A673 (cell line): Measurements from ENCODE around the gene IL22RA1. TPM values are rescaled to one million over a fixed set of nuclear protein-coding genes. Genes with fewer than 3 reads are reported as not detected.

Source experiments
- BruUV-seq: library from RNA; stranded (reverse); fragments of 400-500 nt; replicated peaks from 2 replicates; lab custom pipeline; 2021; lab: Mats Ljungman, UMichigan
- CTCF ChIA-PET: fragments of 300-600 bp; sonication (Branson Sonifier 250); formaldehyde crosslinking; loops from one replicate; lab custom pipeline; 2022; ENCODE audit warnings: antibody characterized with exemption; lab: Charles Lee
- POLR2A ChIA-PET: fragments of 300-600 bp; sonication (Branson Sonifier 250); formaldehyde crosslinking; loops from one replicate; lab custom pipeline; 2022; ENCODE audit warnings: antibody characterized with exemption; ENCODE audit not compliant: low non-redundant PET; lab: Charles Lee
- DNase-seq: peaks from one replicate; pipeline ENCODE4 v3.0.0-alpha.2; 2015; ENCODE audit warnings: low spot score
- H3K27ac ChIP-seq: fragments of 200-600 bp; sonication (generic); 2 replicates; pipeline ENCODE4 v1.5.1; 2016; ENCODE audit warnings: mixed run types, low read depth, mild to moderate bottlenecking, mixed read lengths, antibody characterized with exemption, low read length; ENCODE audit not compliant: poor library complexity, severe bottlenecking
- H3K27me3 ChIP-seq: fragments of 200-600 bp; sonication (generic); replicated peaks from 2 replicates; pipeline ENCODE4 v1.6.1; 2017; ENCODE audit warnings: mixed run types, low read depth, mild to moderate bottlenecking, mixed read lengths, antibody characterized with exemption, low read length; ENCODE audit not compliant: insufficient read depth, poor library complexity
- H3K36me3 ChIP-seq: fragments of 200-600 bp; sonication (generic); 2 replicates; pipeline ENCODE4 v1.6.1; 2016; ENCODE audit warnings: mixed run types, mild to moderate bottlenecking, mixed read lengths, antibody characterized with exemption, low read length; ENCODE audit not compliant: insufficient read depth, poor library complexity, severe bottlenecking
- H3K4me1 ChIP-seq: fragments of 200-600 bp; sonication (generic); 2 replicates; pipeline ENCODE4 v1.6.1; 2017; ENCODE audit warnings: mixed run types, mild to moderate bottlenecking, mixed read lengths, antibody characterized with exemption, low read length; ENCODE audit not compliant: insufficient read depth, poor library complexity, severe bottlenecking
- H3K4me3 ChIP-seq: fragments of 200-600 bp; sonication (generic); 2 replicates; pipeline ENCODE4 v1.5.1; 2016; ENCODE audit warnings: low read depth, mixed run types, mild to moderate bottlenecking, mixed read lengths, low read length; ENCODE audit not compliant: poor library complexity, severe bottlenecking
- H3K9me3 ChIP-seq: fragments of 200-600 bp; sonication (generic); 2 replicates; pipeline ENCODE4 v1.6.1; 2016; ENCODE audit warnings: mixed run types, low read depth, mild to moderate bottlenecking, mixed read lengths, antibody characterized with exemption, low read length; ENCODE audit not compliant: poor library complexity, severe bottlenecking
- EZH2 ChIP-seq: fragments of 200-600 bp; sonication (generic); IDR thresholded peaks from 2 replicates; pipeline ENCODE4 v1.6.1; 2017; ENCODE audit warnings: borderline replicate concordance, low read depth, mild to moderate bottlenecking, mixed read lengths, antibody characterized with exemption, low read length; ENCODE audit not compliant: poor library complexity, severe bottlenecking
- intact Hi-C: fragments of 100-400 bp; cut with micrococcal nuclease; formaldehyde crosslinking; loops from one replicate; pipeline ENCODE4 v1.10.0; 2022; ENCODE audit not compliant: unreplicated experiment
- total RNA-seq: library from RNA; stranded (reverse); gene quantifications from 2 replicates; pipeline ENCODE4 v1.2.3, GENCODE V29; 2021
- TF ChIP-seq, protein P1 (sequence below): fragments of 300-800, 200-600 bp; sonication (generic); conservative IDR thresholded peaks from 2 replicates; pipeline ENCODE4 v1.5.1; 2017; ENCODE audit warnings: low read depth, mild to moderate bottlenecking, antibody characterized with exemption, low read length, moderate library complexity, mixed read lengths

Gene IL22RA1
- total RNA-seq, 1 experiment from 2014 or later: 0.24 TPM

DNA sequence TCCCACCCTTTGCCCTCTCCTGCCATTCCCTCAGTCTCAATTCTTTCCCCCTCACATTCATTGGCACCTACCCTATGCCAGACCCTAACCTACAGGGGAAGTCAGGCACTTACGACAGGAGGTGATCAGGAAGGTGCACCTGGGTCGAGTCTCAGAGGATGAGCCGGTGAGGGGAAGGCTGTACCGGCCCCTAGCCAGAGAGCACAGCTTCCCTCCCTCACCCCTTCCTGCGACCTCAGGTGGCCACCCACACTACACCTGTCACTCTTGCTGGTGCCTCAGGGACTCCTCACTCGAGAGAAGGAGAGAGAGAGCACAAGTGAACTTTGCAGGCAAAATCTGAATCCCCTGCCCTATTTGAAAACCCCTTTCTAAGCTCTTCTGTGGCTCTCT lies 29.3 kb downstream of the IL22RA1 start:
- Histone ChIP-seq H3K27ac (no peak overlapping the region), H3K36me3 (no peaks in the 10 kb centered on the region), H3K9me3 (no peaks in the 10 kb centered on the region), H3K4me3 (no peak overlapping the region), H3K27me3 (no peaks in the 10 kb centered on the region), H3K4me1 (no peaks in the 10 kb centered on the region)
- intact Hi-C loops: loop anchor here (2.0 kb wide), 1 partner anchor 43 kb away; no protein-coding TSS in a partner anchor
- no peak for TF ChIP-seq EZH2
- TF ChIP-seq, protein P1, sequence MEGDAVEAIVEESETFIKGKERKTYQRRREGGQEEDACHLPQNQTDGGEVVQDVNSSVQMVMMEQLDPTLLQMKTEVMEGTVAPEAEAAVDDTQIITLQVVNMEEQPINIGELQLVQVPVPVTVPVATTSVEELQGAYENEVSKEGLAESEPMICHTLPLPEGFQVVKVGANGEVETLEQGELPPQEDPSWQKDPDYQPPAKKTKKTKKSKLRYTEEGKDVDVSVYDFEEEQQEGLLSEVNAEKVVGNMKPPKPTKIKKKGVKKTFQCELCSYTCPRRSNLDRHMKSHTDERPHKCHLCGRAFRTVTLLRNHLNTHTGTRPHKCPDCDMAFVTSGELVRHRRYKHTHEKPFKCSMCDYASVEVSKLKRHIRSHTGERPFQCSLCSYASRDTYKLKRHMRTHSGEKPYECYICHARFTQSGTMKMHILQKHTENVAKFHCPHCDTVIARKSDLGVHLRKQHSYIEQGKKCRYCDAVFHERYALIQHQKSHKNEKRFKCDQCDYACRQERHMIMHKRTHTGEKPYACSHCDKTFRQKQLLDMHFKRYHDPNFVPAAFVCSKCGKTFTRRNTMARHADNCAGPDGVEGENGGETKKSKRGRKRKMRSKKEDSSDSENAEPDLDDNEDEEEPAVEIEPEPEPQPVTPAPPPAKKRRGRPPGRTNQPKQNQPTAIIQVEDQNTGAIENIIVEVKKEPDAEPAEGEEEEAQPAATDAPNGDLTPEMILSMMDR: no peak
- ChIA-PET POLR2A (no interaction called here), CTCF (no interaction called here)
- BruUV-seq: no TSS peak
- DNase-seq: no peak

DNA sequence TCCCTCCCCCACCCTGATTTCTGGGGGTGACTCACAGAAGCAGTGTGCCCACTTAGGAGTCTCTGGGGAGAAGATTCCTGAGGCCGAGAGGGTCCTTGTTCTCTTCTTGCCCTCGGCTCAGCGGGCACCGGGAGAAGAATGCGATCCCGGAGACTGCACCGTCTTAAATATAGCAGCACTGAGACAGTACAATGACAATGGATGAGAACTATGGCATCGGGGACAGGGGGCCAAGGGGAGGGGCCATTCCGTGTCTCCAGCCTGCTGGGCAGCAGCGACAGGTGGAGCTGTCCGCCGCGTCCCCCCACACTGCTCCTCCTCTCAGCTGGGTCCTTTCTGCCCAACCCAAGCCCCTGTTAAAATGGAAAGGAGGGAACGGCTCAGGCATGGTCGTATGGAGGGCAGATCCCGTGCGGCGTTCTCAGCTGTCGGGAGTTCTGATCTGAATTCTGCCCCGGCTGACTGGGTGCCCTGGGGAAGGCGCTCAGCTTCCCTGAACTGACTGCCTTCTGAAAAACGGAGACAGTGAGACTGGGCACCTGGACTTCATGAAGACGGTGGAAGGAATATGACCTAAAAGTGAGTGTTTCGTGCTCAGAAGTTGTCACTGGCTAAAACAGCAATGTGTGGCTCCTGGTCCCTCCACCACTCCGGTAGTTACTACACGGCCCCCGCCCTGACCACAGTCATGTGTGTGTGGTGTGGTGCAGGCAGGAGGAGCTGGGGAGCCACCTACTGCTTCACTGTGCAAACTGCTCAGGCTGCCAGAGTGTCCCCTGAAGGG lies 30.8 kb downstream of the IL22RA1 start, which contains the start of gene MYOM3:
TSS of gene MYOM3 (minus strand) at position 140 of the 784 bp plus-strand sequence. CDS start 3,499 bp downstream, outside the sequence.
- H3K27me3 ChIP-seq: no peaks in the 10 kb centered on the region
- no peaks in the 10 kb centered on the region for H3K36me3 ChIP-seq
- peak; percentile 58 for DNase-seq
- ChIA-PET CTCF (interaction anchor here (0.7 kb wide), 1 partner anchor 41 kb away, joined by 3 read pairs; no protein-coding TSS in a partner anchor), POLR2A (no interaction called here)
- no peak within 1 kb of the TSS for H3K27ac ChIP-seq
- H3K4me3 ChIP-seq: peak within 1 kb of the TSS; percentile 9
- no TSS peak for BruUV-seq
- TF ChIP-seq EZH2: no peak
- TF ChIP-seq, protein P1: peak; percentile 61
- no peaks in the 10 kb centered on the region for H3K9me3 ChIP-seq
- intact Hi-C loops: loop anchor here (2.0 kb wide), 1 partner anchor 41 kb away; no protein-coding TSS in a partner anchor
- H3K4me1 ChIP-seq: no peaks in the 10 kb centered on the region

DNA sequence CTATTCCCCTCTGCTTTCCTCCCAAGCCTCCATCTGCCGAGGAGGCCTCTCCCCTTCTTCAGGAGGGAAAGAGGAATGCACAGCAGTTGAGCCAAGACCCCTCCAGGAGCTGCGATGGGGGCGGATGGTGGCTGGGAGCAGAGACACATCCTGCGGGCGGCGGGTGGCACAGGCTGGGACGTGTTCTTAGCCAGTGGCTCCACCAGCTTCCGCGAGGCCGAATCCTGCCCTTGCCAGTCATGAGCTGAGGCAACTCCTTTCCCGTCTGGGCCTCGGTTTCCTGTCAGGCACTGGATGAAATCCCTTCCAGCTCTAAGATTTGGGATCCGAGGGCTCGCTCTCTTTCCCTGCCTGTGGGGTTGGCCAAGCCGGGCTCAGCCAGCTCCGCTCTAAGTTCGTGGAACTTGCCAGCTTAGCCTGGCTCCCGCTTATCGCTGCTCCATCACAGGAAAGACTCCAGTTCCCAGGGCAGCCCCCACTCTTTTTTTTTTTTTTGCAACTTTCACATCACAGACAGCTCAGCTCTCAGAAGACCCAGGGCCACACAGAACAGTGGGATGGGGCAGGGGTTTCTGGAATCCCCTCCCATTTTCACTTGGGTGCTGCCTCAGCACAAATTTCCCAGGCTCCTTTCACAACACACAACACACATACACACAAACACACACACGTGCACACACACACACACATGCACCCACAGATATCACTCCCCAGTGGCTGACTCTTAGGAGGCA lies 31.5 kb downstream of the IL22RA1 start:
- no peak for DNase-seq
- intact Hi-C loops: no loop called here
- ChIA-PET POLR2A (no interaction called here), CTCF (no interaction called here)
- Histone ChIP-seq H3K9me3 (no peaks in the 10 kb centered on the region), H3K36me3 (no peaks in the 10 kb centered on the region), H3K27ac (no peak overlapping the region), H3K4me3 (no peak overlapping the region), H3K27me3 (no peaks in the 10 kb centered on the region), H3K4me1 (no peaks in the 10 kb centered on the region)
- no TSS peak for BruUV-seq
- TF ChIP-seq, protein P1: no peak
- TF ChIP-seq EZH2: no peak
